Stimulated activated CD4-positive, alpha-beta T cell treated with anti-CD3 and anti-CD28 coated beads, Interleukin-12 subunit alpha, Interleukin-12 subunit beta, amount 100 ng/mL, for 48 hours (primary cell): ENCODE measurements around the gene CXADR.
"Not testable (repeated sequence)": the region's sequence is repeated elsewhere in the genome, so short reads cannot be mapped to it uniquely, and the experiment has no call there.

Source experiments
- DNase-seq, 3 donors: peaks; one replicate each; pipeline ENCODE4 v3.0.0-alpha.2; 2020; ENCODE audit warnings: low read depth in 2 of 3, low spot score in 1 of 3

Gene CXADR

DNA sequence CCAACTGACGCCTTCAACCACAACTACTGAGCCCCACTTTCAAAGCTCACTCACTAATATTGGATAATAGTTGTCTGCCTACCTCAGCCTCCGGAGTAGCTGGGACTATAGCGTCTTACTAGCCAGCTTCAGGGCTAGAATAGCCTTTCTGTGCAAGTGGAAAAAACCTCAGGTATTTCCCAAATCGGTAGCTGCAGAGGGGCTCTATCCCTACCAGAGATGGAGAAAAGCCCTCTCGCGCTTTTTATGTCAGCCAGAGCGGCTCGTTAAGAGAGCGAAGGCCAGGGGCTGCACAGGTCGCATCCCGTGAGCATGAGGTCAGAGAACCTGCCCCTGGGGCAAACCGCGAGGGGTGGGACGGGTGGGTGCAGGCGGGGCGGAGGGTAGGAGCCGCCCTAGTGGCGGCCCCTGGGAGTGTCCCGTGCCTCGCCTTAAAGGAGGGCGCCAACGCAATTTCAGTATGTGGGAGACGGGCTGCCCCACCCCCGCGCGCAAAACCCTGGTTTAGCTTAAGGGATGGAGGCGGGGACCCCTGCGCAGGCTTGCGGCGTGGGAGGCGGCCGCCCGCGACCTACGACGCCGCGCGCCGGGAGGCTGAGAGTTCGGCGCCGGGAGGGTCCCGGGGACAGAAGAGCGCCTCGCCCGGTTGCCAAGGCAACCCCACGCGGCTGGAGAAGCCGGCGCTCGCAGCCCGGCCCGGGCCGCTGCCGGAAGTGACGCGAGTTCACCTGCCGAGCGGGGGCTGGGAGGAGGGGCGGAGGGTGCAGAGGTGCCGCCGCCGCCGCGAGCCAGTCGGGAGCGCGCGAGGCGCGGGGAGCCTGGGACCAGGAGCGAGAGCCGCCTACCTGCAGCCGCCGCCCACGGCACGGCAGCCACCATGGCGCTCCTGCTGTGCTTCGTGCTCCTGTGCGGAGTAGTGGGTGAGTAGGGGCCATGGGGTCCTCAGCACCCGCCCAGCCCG, at the start of gene CXADR:
Gene CXADR (plus strand): TSS at position 791 of the 961 bp plus-strand sequence. CDS start 87 bp downstream, at position 878.
- DNase-seq = peak; percentile 52 to 63 (median 62)

DNA sequence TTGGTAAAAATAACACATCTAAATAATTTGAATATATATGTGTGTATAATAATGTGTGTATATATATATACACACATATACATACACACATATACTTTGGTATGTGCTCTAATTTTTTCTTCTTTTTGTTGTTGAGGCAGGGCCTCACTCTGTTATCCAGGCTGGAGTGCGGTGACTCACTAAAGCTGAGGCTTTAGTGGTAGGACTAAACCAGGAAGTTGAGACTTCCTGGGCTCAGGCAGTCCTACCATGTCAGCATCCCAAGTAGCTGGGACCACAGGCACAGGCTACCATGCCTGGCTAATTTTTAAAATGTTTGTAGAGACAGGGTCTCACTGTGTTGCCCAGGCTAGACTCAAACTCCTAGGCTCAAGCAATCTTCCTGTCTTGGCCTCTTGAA, 46.7 kb upstream of the CXADR start:
- DNase-seq = no peak

DNA sequence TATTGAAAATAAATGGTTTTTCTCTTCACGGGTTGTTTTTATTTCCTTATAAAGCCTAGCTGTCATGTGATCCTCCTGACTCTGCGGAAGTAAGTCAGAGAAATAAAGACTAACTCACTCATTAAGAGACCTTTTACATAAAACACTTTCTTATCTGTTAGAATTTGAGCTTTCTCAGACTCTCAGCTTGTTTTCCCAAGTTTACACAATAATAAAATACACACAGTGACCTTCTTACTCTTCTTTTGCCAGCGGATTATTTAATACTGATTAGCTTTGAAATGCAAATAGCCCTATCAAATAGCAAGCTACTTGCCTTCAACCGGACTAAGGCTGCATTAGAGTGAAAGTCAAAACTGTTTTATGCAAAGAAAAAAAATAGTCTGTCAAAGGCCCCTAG, 45.5 kb upstream of the CXADR start:
- no peak for DNase-seq

DNA sequence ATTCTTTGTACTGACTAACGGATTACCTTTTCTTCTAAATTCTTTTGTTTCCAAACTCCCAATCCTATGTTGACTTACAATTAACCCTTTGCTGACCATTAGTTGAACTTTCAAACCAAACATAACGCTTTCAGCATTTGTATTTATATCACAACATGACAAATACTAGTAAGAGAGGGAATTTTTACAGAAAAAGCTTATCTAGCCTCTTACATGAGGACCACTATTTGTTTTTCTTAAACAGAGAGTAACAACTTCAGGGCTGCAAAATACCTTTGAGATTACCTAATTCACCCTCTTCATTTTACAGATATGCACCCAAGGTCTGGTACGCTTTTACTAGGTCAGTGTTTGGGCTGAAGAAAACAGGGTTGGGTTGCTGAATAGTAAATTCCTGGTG, 45.0 kb upstream of the CXADR start:
- DNase-seq = no peak

DNA sequence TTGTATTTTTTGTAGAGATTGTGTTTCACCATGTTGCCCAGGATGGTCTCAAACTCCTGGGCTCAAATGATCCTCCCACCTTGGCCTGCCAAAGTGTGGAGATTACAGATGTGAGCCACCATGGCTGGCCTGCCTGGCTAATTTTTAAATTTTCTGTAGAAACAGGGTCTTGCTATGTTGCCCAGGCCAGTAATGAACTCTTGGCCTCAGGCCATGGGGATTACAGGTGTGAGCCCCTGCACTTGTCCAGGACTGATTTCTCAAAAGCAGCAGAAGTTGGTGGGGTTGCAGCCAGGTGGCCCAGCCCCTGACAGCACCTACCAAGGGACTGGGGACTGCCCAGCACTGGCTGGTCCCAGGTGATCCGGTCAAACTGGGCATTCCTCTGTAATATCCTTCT, 44.1 kb upstream of the CXADR start:
- DNase-seq = no peak

DNA sequence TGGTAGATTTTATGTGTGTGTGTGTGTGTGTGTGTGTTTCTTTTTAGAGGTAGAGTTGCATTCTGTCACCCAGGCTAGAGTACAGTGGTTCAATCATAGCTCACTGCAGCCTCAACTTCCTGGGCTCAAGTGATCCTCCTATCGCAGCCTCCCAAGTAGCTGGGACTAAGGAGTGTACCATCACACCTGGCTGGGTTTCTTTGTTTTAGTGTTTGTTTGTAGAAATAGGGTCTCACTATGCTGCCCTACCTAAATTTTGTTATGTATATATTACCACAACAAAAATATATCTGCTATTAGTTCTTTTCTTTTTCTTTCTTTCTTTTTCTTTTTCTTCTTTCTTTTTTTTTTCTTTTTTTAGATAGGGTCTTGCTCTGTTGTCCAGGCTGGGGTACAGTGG, 43.1 kb upstream of the CXADR start:
- no peak for DNase-seq

DNA sequence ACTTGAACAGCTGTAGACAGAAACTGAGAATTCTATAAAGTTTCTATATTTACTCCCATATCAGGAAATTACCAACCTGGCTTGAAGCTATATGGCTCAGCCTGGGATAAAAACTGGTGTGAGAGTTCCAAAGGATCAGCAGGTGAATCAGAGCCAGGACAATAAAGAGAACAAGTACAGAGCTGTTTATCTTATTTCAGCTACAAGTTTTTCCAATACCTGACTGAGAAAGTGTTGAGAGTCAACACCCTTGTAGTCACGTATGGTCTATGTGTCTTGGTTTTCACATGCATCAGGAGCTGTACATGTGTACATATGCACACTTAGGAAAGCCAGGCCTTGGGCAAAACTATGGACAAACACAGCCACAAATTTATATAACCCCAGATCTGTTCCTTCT, 40.7 kb upstream of the CXADR start:
- no peak for DNase-seq

DNA sequence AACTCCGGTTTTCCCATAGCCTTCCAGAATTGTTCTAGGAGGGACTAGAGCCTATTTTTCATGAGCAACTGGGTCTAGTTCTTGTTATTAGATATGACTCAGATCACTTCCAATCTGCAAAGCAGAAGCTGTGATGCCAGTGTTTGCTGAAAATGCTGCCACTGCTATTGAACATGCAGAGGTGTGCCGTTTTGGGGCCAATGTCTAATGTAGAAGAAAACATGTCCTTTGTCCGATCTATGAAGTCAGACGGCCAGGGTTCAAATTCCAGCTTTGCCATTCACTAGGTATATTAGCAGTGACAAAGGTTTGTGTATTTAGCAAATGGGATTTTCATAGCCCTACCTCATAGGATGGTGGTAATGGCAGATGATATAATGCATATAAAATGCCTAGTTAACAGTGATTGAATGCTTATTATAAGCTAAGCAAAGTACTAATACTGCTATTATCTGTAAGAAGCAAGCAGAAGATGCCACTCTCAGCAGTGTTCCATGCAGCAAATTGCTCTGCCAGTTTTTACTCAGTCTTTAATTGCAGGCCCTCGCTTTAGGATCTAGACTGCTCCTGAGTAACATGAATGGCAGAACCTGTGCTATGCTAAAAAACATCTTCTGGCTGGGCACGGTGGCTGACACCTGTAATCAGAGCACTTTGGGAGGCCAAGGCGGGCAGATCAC, 40.1 kb upstream of the CXADR start:
- DNase-seq = no peak

DNA sequence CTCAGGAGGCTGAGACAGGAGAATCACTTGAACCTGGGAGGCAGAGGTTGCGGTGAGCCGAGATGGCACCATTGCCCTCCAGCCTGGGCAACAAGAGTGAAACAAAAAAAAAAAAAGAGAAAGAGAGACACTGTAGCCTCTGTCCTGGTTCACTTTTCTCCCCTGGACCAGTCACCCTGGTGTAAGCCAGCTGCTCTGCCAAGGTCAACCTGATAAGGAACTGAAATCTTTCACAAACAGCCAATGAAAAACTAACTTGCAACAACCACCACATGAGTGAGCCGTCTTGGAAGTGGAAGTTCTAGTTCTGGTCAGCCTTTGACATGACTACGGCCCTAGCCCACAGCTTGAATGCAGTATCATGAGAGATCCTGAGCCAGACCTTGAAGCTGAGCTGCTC, 36.8 kb upstream of the CXADR start:
- no peak for DNase-seq

DNA sequence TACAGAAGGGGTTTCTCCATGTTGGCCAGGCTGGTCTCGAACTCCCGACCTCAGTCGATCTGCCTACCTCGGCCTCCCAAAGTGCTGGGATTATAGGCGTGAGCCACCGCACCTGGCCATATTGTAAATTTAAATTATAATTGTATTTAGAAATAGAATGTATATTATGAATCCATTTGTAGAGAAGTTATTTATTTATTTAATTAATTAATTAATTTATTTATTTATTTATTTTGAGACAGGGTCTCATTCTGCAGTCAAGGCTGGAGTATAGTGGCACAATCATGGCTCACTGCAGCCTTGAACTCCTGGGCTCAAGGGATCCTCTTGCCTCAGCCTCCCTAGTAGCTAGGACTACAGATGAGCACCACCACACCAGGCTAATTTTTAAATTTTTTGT, 34.7 kb upstream of the CXADR start:
- not testable (repeated sequence) for DNase-seq

DNA sequence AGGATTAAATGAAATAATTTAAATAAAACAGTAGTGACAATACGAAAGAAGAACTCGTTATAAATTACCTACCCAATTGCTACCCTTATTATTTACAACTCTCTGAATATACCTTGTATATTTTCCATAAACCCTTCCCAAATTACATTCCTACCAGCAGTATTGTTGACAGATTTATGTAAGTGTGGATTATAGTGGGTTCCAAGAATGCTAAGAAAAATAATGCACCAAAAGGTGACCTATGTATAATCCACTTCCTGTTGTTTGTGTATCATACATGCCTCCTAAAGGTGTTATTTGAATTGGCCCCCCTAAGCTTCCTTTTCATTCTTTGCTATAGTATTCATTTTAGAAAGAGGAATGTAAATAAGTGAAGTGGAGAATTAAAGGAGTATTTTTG, 33.2 kb upstream of the CXADR start:
- DNase-seq = no peak

DNA sequence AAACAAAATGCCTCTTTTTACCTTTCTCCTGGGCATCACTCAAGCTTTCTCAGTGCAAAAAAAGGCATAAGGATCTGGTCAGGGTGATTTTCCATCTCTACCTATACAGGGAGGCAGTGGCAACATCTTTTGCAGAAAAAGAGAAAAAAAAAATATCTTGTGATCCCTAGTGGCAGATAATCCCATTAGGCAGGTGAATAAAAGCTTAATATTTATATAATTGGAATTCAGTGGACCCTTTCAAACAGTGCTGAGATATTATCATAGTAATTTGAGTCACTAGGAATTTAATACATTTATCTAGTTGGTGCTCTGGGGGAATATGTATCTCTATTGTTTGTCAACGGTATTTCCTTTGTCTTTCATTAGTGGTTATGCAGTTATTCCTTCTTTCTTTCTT, 29.9 kb upstream of the CXADR start:
- no peak for DNase-seq

DNA sequence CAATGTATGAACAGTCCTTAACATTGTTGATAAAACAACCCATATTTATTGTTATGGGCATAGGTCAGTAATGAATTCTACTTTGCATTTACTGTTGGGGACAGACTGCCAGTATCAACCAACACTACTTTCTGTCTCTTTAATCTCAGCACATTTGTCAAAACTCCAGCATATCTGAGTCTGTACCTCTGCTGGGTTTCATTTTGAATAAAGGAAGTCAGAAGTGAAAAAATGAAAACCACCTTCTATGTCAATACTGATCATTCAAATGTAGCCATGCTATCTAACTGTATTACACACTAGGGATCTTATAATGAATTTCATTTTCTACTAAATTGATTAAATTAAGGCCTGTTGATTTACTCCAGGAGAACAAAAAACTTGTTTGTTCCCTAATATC, 24.2 kb upstream of the CXADR start:
- DNase-seq = no peak

DNA sequence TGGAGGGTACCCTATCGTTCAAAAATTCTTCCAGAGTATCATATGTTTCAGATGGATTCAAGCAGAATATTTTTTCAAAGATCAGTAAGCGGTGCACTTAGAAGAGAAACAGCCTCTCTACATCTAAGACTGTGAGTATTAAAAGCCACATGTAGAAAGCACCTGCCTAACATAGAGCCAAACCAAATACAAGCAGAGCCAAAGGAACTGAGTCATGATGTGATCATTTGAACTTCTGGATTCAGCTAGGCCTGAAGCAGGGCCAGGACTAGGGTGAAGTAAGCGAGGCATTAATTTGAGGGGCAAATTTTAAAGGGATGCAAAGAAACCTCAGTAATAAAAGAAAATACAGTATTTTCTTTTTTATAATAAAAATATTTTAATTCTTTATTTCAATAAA, 23.3 kb upstream of the CXADR start:
- DNase-seq = not testable (repeated sequence)

DNA sequence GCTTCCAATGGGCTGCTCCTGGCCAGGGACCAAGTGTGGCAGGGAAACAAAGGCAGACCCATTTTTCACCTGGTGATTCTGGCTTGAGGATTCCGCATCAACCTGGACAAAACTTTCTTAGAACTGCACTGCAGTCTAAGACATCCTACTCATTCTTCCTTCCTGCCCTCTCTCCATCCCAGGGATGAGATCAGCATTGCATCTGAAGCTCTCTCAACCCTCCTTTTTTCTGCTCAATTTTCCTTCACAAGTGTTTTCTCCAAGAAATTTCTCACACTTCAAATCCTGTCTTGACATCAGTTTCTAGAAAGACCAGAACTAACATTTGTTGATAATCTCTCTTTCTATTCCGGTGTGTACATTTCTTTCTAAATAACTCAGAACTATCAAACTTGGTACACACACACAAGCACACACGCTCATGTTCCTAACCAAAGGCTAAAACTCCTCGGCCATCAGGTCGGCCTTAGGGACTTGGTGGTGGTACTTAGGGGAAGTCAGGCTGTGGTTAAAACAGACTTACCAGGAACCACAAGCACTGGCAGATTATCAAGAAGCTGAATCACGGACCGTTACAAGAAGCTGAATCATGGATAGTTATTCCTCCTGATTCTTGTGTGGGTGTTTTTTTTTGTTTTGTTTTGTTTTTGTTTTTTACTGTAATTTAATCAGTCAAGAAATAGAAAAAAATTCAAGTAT, 21.0 kb upstream of the CXADR start:
- no peak for DNase-seq

DNA sequence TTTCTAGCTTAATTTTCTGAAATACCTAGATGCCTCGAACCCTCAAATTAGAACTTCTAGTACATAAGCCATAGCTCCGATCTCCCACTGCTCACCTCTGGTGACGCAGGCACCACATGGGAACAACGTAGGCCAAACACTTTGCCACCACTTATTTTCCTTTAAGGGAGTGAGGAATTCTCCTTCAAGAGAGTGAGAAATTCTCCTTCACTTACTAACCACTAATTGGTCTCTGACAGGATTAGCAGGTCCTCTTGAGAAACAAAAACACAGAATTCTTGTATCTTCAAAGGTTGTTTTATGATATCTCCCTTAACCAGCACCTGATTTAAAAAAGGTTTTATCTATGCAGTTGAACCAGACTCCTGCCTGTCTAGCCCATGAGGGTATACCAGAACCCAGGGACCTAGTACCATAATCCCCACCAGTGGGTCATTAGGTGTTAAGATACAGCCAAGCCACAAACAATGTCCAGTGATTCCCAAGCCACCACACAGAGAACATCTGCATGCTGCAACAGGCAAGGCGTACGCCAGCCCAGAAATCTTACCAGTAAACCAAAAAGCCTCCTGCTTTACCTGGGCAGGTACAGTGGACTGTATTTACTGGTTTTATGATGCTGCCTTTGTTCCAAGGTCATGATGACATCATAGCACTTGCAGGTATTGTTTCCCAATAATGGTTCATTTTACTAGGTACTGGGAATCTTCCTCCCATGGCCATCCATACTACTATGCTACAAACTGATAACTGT, 20.3 kb upstream of the CXADR start:
- DNase-seq = no peak

DNA sequence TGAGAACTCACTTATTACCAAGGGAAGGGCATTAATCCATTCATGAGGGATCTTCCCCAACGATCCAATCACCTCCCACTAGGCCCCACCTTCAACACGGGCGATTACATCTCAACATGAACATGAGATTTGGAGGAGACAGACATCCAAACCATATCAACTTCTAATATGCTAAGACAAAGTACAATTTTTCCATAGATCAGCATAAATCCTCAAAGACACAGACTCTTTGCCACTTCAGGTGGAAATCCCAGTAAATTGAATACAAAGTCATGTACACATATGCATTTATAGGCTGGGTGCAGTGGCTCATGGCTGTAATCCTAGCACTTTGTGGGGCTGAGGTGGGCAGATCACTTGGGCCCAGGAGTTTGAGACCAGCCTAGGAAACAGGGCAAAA, 18.8 kb upstream of the CXADR start:
- DNase-seq = no peak

DNA sequence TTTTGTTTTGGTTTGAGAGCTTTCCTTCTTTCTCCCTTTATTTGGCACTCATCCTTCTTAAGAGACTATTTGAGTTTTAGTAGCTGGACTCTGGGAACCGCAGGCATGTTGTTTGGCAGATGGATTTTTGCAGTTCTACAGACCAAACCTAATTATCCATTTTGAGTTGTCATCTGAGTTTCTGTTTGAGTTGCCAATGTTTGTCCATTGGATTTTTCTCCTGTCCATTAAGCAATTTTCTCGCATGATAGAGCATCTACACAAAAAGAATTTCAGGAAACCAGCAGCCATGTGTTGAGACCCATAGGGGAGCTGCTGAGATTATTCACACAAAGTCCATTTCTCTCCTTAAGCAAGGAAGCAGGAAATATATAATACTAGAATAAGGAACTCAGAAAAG, 17.2 kb upstream of the CXADR start:
- no peak for DNase-seq

DNA sequence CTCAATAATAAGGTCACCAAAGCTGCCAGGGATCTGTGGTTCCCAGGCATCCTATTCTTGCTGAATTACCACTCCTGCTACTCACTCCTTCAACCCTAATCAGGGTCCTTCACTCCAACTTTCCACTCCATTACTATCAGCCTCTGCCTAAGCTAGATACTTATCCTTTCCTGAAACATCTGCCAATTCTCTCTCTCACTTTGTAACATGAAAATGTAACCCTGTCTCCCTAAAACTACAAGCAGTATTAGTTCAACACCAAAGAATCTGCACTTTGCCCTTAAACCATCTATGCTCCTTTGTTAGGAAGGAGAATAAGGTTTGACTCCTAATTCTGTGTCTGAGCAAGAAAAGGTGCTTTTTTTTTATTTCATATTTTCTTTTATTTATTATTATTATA, 15.5 kb upstream of the CXADR start:
- DNase-seq = no peak

DNA sequence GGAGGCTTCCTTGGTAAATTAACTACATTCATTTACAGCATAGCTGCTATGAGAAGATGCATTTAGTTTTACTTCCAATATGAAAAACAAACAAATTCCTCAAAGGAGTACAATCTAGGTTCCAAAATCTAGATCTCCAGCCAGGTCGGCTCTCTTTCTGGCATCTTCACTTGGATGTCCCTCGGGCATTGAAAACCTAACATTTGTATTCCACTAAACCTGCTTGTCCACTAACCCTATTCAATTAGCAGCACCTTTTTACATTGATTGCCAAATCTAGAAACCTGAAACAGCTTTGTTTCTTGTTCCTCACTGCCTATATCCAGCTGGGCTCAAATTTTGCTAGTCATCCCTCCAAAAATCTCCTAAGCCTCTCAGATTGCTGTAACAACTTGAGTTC, 14.3 kb upstream of the CXADR start:
- no peak for DNase-seq
